Transverse colon (tissue), 4 donors: ENCODE data around the gene CRADD.

Source experiments
- CTCF ChIP-seq, 5 experiments: fragments of 200-600 bp in 3 of 5; fragments of 450-650 bp in 2 of 5; sonication (generic) in 3 of 5; IDR thresholded peaks; 1 replicate in 2 of 5; 2 replicates in 3 of 5; pipeline ENCODE4 v1.5.1; 2016 to 2017; ENCODE audit warnings: antibody characterized with exemption in 5 of 5, inconsistent platforms in 3 of 5, mild to moderate bottlenecking in 2 of 5, moderate library complexity in 1 of 5
- EP300 ChIP-seq: sonication (generic); formaldehyde crosslinking; IDR thresholded peaks from one replicate; pipeline ENCODE4 v1.6.1; 2017; ENCODE audit warnings: antibody characterized with exemption, low read depth
- POLR2A ChIP-seq: fragments of 450-650 bp; IDR thresholded peaks from one replicate; pipeline ENCODE4 v1.6.1; 2016; ENCODE audit warnings: antibody characterized with exemption, mild to moderate bottlenecking, moderate library complexity
- POLR2AphosphoS5 ChIP-seq, 3 donors: sonication (generic); formaldehyde crosslinking; IDR thresholded peaks; one replicate each; pipeline ENCODE4 v1.6.1; 2016; ENCODE audit warnings: antibody characterized with exemption in 3 of 3

GRCh38 chr12:93833946-93834345 is 156.8 kb downstream of the CRADD start:
- TF ChIP-seq CTCF (IDR thresholded peaks at IDR 0.05) = no peak
- TF ChIP-seq POLR2A = no peak
- TF ChIP-seq EP300 = no peak
- TF ChIP-seq POLR2AphosphoS5 (IDR thresholded peaks at IDR 0.05) = no peak
